ENCODE results near the gene PRKCD. TPM values are rescaled to one million over a fixed set of nuclear protein-coding genes. Genes with fewer than 3 reads are reported as not detected.

Gene PRKCD
- total RNA-seq, 4 donors from 2014 or later, result 27.9 to 31.3 (median 29.3) TPM

GRCh38 chr3:53161450-53161819 is 426 bp downstream of the PRKCD start:
- under 1% methylated on average over 32 of the region's 41 CpGs for WGBS

GRCh38 chr3:53161820-53162671 is 1.0 kb downstream of the PRKCD start:
- 3% methylated on average over 15 of the region's 49 CpGs for WGBS
- Histone ChIP-seq H3K27ac (peak overlapping the region; percentile 85), H3K9me3 (no peaks in the 10 kb centered on the region), H3K36me3 (no peaks in the 10 kb centered on the region), H3K4me1 (peaks cover 68% of the 10 kb centered on the region), H3K27me3 (no peaks in the 10 kb centered on the region), H3K4me3 (peak overlapping the region; percentile 92)
- TF ChIP-seq POLR2AphosphoS5 (IDR thresholded peaks at IDR 0.05), result no peak
- no peak for TF ChIP-seq CTCF (IDR thresholded peaks at IDR 0.05)
- TF ChIP-seq POLR2A (IDR thresholded peaks at IDR 0.05), result no peak
- no peak for TF ChIP-seq EP300 (IDR thresholded peaks at IDR 0.05)
- no peak for DNase-seq (ENCODE audit: low spot score in 2 of 2)

More at GRCh38 chr3:53161450-53161819, 426 bp downstream of the PRKCD start:
- no peaks in the 10 kb centered on the region for H3K9me3 ChIP-seq
- no peaks in the 10 kb centered on the region for H3K36me3 ChIP-seq
- peaks cover 67% of the 10 kb centered on the region for H3K4me1 ChIP-seq
- TF ChIP-seq CTCF (IDR thresholded peaks at IDR 0.05) (no peak), POLR2A (IDR thresholded peaks at IDR 0.05) (peak in 1 of 2 donors; percentile 3), POLR2AphosphoS5 (IDR thresholded peaks at IDR 0.05) (no peak), EP300 (IDR thresholded peaks at IDR 0.05) (no peak)
- no peak for DNase-seq (ENCODE audit: low spot score in 2 of 2)
- no peaks in the 10 kb centered on the region for H3K27me3 ChIP-seq
- H3K4me3 ChIP-seq, result peak overlapping the region; percentile 92
- H3K27ac ChIP-seq, result peak overlapping the region; percentile 85

GRCh38 chr3:53162672-53163443 is 1.8 kb downstream of the PRKCD start:
- H3K27ac ChIP-seq, result peak overlapping the region; percentile 85
- H3K27me3 ChIP-seq, result no peaks in the 10 kb centered on the region
- H3K4me1 ChIP-seq, result peaks cover 76% of the 10 kb centered on the region
- TF ChIP-seq POLR2A (IDR thresholded peaks at IDR 0.05) (no peak), EP300 (IDR thresholded peaks at IDR 0.05) (no peak), CTCF (IDR thresholded peaks at IDR 0.05) (no peak), POLR2AphosphoS5 (IDR thresholded peaks at IDR 0.05) (no peak)
- peak overlapping the region; percentile 92 for H3K4me3 ChIP-seq
- no peaks in the 10 kb centered on the region for H3K36me3 ChIP-seq
- no peaks in the 10 kb centered on the region for H3K9me3 ChIP-seq
- DNase-seq (ENCODE audit: low spot score in 2 of 2), result no peak
- 46% methylated on average over 7 of the region's 12 CpGs for WGBS

GRCh38 chr3:53163444-53164387 is 2.7 kb downstream of the PRKCD start:
- TF ChIP-seq EP300 (IDR thresholded peaks at IDR 0.05), result no peak
- TF ChIP-seq POLR2A (IDR thresholded peaks at IDR 0.05), result no peak
- no peak for TF ChIP-seq POLR2AphosphoS5 (IDR thresholded peaks at IDR 0.05)
- no peak for TF ChIP-seq CTCF (IDR thresholded peaks at IDR 0.05)
- WGBS, result 67% methylated on average over 6 of the region's 6 CpGs
- no peak for DNase-seq (ENCODE audit: low spot score in 2 of 2)
- H3K27ac ChIP-seq, result peak overlapping the region; percentile 85
- H3K4me1 ChIP-seq, result peaks cover 85% of the 10 kb centered on the region
- H3K4me3 ChIP-seq, result peak overlapping the region; percentile 92
- no peaks in the 10 kb centered on the region for H3K36me3 ChIP-seq
- H3K27me3 ChIP-seq, result no peaks in the 10 kb centered on the region
- no peaks in the 10 kb centered on the region for H3K9me3 ChIP-seq
